SKM-1 (cell line): Measurements from ENCODE around the gene RRBP1.
"Not testable (repeated sequence)": the region's sequence is repeated elsewhere in the genome, so short reads cannot be mapped to it uniquely, and the experiment has no call there.

Experiments
- DNase-seq: peaks from one replicate; lab custom pipeline; 2025; ENCODE audit not compliant: unreplicated experiment; lab: John Stamatoyannopoulos, UW

RRBP1 gene

DNA sequence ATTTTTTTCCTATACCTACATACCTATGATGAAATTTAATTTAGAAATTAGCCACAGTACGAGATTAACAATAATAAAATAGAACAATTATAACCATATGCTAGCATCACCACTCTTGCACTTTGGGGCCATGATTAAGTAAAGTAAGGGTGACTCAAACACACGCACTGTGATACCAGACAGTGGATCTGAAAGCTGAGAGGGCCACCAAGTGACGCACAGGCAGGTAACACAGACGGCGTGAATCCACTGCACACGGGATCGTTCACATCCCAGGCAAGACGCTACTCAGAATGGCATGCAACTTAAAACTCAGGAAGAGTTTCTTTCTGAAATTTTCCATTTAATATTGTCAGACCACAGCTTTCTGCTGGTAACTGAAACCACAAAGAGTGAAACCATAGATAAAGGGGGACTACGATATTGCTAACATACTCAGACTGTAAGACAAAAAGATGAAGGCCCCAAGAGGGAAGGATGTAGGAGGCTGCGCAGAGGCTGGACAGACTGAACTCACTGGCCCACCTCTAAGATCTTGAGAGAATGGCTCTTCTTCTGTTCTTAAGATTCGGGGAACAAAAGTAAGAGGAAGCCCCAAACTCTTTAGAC is 17.9 kb downstream of the RRBP1 start:
- no peak for DNase-seq

DNA sequence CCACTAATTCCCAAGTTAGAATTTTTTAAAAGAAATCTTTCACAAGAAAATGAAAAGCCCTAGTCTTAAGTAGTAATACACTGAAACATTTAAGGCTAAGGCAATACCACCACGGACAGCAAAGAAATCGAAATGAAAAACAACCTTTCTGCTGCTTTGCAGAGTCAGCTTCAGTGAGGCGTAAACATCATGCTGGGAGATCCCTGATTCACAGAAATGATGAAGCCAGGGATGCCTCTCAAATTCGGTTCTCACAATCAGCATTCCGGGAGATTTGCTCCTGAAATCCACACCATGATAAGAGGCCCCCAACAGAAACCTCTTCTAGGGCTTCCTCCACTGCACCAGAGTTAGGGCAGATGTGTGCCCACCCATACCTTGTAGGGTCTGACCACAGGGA is 18.6 kb downstream of the RRBP1 start:
- DNase-seq, result no peak

DNA sequence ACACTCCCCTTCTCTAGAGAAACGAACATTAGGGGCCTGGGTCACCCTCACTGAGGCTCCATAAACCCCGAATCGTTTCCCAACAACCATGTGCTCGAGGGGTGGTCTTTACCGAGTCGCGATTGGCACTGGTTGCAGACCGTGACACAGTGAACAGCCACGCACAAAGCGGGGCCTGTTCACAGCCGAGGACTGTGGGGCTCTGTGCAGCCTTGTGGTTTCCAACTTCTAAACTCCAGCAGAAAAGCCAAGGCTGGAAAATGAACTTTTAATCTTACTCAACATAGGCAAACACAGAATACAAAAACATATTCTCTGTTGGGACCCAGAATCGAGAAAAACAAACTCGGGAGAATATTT is 19.0 kb downstream of the RRBP1 start:
- DNase-seq, result no peak

DNA sequence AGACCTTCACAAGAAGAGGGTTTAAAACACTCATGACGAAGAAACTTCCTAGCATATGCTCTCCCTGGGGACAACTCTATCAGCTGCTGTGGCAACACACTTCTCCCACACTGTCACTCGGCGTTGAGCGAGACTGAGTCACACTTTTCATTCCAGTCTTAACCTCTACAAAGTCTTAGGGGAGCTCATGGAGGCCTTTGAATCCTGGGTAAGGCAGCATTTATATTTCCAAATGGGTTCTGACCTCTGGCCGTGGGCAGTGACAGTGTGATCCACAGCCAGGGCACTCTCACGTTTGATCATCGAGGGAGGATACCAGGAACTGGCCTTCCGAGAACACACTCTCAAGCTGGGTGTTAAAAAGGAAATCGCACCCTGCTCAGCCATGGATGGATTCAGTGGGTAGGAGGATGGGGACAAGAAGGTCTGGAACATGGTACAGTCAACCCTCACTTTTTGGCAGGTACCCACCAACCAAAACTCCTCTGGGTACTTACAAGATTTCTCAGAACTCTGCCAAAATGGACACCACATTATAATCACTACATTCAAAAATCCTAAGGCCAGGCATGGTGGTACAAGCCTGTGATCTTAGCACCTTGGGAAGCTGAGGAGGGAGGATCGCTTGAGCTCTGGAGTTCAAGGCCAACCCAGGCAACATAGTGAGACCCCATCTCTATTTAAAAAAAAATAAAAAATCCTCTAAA is 19.6 kb downstream of the RRBP1 start:
- no peak for DNase-seq

DNA sequence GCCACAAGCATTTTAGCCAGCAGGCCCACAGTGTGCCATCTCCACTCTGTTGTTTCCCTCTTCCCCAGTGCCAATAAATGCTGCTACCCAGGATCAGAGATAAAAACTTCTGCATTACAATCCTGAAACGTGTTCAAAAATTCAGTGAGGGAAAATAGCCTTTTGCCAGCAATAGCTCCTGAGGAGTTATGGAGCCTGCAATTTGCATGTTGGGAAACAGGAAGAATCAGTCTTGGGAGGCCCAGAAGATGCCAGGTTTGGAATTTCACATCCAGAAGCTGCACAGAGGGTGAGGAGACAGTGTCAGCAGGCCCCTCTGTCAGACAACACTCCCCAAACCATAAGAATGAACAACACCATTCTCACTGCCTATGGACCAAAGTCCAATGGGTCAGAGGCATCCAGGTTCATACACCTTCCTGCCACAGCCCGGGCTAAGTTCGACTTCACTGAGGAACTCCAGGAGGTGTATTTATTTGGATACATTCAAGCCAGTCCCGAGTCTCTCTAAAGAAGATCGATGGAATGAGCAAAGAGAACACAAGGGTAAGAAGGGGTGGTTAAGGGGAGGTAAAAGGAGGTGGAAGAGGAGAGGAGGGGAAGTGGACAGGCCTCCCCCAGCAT is 20.8 kb downstream of the RRBP1 start:
- no peak for DNase-seq

DNA sequence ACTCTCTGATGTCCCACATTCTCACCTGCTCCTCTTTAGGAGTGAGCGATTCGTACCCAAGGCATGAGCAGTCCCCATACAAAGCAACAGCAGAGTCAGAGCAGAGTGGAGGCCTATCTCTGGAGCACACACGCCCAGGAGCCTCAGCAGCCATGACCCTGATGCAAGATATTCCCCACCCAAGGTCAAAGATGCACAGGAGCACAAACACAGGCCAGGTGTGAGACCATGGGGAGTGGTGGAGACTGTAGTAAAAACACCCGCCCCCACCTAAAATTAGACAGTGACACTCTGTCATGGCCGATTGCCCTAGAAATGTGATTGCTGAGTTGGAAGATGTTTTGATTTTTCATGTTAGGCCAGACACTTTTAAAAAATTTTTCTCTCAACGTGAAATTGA is 21.4 kb downstream of the RRBP1 start:
- no peak for DNase-seq

DNA sequence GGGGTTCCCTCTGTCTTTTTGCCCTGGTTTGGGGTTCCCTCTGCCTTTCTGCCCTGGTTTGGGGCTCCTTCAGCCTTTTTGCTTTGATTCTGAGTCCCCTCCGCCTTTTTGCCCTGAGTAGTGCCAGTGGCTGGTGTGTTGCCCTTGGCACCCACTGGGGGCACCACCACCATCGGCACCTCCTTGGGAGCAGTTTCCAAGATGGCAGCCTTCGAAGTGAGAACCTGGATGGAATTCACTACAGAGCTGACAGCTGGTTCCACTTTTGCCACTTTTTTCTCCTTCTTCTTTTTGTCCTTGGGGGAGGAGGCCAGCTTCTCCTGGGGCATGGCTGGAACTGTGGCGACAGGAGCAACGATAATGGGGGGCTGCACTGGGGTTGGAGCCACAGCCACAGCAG is 22.2 kb downstream of the RRBP1 start:
- DNase-seq, result no peak

DNA sequence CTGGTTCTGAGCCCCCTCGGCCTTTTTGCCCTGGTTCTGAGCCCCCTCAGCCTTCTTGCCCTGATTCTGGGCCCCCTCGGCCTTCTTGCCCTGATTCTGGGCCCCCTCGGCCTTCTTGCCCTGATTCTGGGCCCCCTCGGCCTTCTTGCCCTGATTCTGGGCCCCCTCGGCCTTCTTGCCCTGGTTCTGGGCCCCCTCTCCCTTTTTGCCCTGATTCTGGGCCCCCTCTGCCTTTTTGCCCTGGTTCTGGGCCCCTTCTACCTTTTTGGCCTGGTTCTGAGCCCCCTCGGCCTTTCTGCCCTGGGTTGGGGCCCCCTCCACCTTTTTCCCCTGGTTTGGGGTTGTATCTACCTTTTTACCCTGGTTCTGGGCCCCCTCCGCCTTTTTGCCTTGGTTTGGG is 22.7 kb downstream of the RRBP1 start:
- not testable (repeated sequence) for DNase-seq

DNA sequence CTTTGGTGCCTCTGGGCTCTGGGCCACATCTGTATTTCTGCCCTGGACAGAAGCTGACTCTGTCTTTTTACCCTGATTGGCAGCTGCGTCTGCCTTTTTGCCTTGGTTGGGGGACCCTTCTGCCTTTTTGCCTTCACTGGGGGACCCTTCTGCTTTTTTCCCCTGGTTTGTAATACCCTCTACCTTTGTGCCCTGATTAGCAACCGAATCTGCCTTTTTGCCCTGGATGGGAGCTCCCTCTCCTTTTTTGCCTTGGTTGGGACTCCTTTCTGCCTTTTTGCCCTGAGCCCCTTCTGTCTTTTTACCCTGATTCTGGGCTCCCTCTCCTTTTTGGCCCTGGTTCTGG is 23.4 kb downstream of the RRBP1 start:
- no peak for DNase-seq

DNA sequence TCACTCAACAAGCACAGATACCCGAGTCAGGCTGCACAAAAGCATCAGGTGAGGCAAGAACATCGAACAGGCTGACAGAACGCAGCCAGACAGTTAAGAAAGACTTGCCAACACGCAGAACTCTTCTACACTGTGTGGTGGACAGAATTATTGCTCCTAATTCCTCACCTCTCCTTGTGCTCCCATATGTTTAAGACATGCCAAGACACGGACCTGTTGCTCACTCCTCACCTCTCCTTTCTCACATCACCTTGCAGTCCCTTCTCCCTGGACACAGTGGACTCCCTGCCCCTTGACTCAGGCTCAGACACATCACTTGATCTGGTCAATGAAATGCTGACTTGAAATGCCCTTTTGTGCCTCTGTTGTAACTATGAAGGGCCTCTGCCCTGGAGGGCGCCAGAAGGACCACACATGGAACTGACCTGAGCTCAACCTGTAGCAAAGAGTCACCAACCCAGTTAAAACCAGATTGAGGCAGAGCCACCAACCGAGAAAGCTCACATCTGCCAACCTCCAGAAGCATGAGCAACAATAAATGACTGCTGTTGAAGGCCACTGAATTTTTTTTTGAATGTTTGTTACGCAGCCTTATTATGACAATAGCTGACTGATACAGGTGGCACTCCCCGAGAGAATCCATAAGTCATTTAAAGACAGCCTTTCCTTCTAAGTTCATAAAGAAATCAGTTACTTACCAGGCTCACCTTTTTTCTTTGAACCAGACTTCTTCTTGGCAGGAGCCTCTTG is 24.0 kb downstream of the RRBP1 start:
- DNase-seq, result no peak

DNA sequence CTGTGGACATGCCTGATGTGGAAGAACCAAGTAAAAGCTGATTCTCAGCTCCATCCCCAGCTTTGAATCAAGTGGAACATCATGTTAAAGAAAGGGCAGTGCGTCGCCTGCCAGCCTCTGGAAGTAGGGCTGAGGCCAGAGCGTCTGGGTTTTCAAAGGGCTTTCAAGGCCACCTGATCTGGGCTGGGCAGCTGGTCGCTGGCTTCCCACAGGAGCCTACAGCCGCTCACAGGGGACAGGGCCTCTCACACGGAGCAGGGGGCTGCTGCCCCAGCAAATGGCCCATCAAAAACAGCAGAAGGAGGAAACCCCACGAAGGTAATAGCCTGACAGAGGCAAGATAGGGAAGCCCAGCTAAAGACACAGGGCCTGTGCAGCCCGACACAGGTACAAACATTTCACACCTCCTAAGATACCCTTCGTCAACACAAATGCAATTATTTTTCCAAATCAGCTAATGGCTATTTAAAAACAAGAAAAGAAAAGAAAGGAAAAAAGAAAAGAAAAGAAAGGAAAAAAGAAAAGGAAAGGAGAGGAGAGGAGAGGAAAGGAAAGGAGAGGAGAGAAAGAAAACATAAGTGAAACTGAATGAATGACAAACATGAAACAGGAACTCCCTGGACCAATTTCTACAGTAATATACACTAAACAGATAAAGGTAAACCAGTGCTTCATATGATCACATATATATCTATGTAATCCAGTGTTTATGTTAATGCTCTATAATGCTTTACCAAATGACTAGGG is 24.8 kb downstream of the RRBP1 start:
- no peak for DNase-seq

DNA sequence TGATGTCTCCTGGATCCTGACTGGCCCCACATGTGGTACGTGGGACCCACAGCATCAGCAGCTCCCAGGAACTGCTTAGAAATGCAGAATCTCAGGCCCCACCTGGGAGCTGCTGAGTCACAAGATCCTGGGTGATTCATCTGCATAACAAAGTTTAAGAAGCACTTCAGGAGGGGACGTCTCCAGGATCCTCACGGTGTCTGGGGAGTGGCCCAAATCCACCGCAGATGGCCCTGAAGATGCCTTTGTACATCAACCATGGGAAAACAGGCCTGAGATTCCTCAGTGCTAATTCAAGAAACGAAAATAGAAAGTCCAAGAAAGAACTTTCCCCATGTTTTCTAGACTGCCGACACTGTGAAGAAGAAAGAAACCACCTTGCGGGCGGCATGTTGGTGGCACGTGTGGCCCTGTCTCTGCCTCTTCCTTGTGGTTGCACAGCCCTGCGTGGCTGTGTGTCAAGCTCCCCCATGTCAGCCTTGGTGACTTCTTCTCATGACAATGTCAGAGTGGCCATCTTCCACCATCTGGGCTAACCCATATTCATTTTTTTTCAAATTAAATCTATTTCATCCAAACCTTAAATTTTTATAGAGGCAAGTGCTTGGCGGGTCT is 26.1 kb downstream of the RRBP1 start:
- no peak for DNase-seq

DNA sequence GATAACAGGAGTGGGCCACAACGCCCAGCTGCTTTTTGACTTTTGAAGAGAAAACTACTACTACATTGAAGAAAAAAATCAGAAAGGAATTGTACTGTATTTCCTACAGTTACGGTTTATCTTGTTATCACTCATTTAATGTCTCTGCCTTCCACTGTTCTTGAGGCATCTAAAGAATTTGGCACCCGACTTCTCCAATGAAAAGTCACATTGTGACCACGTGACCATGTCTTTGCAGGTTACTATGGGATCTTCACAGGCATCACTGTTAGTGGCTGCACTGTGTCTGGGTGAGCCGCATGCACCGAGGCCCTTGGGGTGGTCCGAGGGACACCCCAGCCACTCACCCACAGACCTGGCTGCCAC is 26.8 kb downstream of the RRBP1 start:
- no peak for DNase-seq

DNA sequence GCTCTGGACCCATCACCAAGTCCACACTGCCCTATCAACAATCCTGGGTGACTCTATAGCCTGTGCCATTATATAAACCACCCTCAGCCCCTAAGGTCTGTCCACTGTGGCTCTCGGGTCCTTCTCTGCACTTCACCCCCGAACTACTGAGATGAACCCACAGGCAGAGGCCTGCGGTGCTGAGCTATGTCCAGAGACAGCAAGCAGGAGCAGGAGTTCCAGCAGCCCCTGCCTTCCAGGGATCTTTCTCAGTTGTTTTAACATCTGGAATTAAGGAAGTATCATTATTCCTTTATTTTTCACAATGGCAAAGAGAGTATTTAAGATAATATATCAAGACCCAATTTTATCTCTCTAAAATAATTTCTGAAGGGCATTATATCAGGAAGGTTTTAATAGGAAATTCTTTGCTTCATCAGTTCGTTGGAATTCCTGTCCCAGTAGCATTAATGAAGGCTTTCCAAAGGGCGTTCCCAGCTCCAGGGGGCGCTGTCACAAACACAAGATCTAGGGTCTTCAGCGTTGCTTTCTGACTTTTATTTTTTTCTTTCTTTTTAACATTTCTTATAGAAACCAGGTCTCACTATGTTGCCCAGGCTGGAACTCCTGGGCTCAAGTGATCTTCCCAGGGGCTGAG is 27.3 kb downstream of the RRBP1 start:
- DNase-seq, result no peak

DNA sequence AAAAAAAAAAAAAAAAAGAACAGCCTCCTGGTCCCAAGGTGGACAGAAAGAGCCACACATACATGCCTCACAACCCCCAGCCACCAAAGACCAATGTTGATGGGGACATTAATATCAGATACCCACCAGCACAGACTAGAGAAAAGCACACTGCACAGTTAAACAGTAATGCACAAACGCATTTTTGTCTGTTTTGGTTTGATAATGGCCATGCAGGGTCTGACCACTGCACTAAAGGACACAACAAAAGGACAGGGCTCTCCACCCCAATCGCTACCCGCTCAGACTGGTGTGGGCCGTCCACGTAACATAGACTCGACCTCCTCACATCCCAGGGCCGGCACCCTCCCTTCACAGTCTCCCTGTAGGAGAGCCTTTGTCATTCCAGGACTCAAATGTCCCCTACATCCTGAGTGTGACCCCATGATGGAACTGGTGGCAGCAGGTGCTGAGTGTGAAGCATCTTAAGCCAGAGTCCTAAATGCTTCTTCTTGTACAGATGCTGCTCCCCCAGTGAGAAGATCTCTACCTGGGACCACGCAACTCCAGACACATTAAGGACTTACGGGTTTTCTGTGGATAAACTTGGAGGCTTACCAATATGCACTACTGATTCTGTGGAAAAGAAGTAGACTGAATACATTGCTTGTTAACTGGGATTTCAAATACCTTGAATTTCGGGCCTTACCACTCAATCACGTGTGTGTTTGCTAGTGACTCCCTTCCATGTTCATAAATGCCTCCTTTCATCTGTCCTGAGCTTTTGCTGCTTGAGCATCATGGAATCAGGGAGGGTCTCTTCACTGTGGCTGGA is 28.0 kb downstream of the RRBP1 start:
- DNase-seq, result no peak

DNA sequence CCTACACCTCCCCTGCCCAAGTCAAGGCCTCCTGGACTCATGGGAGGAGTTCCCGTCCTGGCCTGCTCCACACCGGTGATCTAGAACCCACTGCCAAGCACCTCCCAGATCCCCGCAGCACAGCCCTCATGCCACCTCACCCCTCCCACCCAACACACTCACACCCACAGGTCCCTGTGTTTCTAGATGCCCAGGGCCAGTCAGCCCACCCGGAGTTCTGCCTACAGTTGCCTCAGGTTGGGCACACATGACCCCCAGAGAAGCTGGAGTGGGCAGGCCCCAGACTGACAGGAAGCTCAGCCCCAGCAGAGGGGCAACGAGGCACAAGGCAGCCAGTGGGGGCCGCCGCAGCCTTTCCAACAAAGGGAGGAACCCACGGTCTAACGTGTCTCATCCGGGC is 29.6 kb downstream of the RRBP1 start:
- DNase-seq, result no peak

DNA sequence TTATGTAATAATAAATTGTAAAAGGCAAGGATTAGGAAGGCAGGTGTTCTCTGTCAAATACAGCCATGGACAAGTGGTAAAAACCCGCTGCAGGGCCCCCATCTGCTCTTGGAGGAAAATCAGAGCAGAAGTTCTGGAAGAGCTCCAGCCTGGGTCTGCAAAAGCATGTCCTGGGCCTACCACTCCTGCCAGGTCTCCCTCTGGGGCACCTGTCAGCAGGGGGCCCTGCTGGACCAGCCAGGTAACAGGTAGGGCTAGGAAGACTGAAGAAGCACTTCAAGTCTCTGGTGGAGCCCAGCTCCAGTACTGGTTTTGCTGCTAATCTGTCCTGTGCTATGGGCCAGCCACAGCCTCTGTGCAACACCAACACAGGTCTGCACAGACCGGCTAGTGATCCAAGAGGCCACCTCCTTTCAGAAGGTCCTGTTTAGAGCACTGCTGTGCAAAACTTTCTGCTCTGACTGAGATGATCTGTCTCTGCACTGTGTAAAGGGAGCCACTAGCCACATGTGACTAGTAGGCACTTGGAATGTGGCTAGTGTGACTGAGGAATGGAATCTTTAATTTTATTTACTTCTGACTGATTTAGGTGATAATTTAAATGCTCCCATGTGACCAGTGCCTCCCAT is 30.2 kb downstream of the RRBP1 start:
- DNase-seq, result no peak

DNA sequence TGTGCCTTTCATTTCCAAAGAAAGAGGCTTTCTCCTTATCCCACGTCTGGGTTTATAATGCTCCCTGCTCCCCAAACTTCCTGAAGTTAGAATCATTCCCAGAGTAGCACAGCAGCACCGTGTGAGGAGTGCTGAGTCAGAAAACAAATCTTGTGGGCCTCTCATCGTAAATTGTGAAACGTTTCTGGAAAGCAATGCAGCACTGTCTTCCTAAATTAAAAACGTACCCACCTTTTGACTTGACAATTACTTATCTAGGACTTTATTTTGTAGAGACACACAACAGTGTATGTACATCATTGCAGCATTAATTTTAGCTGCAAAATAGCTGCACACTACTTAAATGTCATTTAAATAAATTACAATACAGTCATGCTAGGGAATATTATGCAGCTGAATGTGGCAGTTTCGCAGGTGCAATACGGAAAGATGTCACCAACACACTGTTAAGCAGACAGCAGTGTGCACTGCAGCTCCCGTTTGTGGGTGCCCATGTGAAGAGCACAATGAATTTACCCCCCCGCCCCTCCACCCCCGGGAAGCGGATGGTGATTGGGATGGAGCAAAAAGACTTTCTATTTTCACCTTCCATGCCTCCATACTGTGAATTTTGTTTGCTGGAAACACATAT is 30.8 kb downstream of the RRBP1 start:
- DNase-seq, result no peak
